AG04450 (cell line): Measurements from ENCODE around the gene EPC1. TPM values are rescaled to one million over a fixed set of nuclear protein-coding genes. Genes with fewer than 3 reads are reported as not detected.

ENCODE experiments used
- CTCF ChIA-PET: fragments of 300-600, 350-600 bp; formaldehyde crosslinking; extraction: SDS; loops from one replicate; lab custom pipeline; 2022; ENCODE audit warnings: antibody characterized with exemption, inconsistent platforms; lab: Charles Lee
- POLR2A ChIA-PET: fragments of 350-600 bp; formaldehyde crosslinking; extraction: SDS; loops from one replicate; lab custom pipeline; 2021; ENCODE audit warnings: antibody characterized with exemption, inconsistent platforms; lab: Yijun Ruan, JAX
- DNase-seq: peaks from one replicate; pipeline ENCODE4 v3.0.0-alpha.2; 2011; ENCODE audit warnings: low read depth, low spot score
- H3K27ac ChIP-seq: one replicate; pipeline ENCODE4 v1.5.1; 2012; ENCODE audit warnings: low read depth, low read length, control low read depth
- H3K27me3 ChIP-seq: one replicate; pipeline ENCODE4 v1.6.0; 2012; ENCODE audit warnings: low read length; ENCODE audit not compliant: control insufficient read depth, insufficient read depth
- H3K4me3 ChIP-seq: 2 replicates; pipeline ENCODE4 v1.5.1; 2011; ENCODE audit warnings: mild to moderate bottlenecking, low read depth, low read length, control low read depth
- H3K9me3 ChIP-seq: 2 replicates; pipeline ENCODE4 v1.5.1; 2012; ENCODE audit warnings: low read length; ENCODE audit not compliant: control insufficient read depth, insufficient read depth
- CTCF ChIP-seq: IDR thresholded peaks from 2 replicates; pipeline ENCODE4 v1.5.1; 2011; ENCODE audit warnings: low read depth, low read length, control low read depth, inconsistent platforms
- polyA plus RNA-seq: library from polyadenylated mRNA; depleted of rRNA; stranded (reverse); fragments of >200 nt; gene quantifications from 2 replicates; pipeline ENCODE4 v1.2.3, GENCODE V29; 2011

Gene EPC1
- polyA plus RNA-seq, 1 experiment, result 34.1 TPM

GRCh38 chr10:32388258-32389027 is 41.5 kb upstream of the EPC1 start:
- Histone ChIP-seq H3K27ac (no peak overlapping the region), H3K9me3 (no peaks in the 10 kb centered on the region), H3K4me3 (no peak overlapping the region), H3K27me3 (no peaks in the 10 kb centered on the region)
- no peak for DNase-seq
- ChIA-PET POLR2A (interaction anchor here (0.6 kb wide), 1 partner anchor 199 kb away, joined by 10 read pairs; no protein-coding TSS in a partner anchor), CTCF (no interaction called here)
- TF ChIP-seq CTCF, result no peak

DNA sequence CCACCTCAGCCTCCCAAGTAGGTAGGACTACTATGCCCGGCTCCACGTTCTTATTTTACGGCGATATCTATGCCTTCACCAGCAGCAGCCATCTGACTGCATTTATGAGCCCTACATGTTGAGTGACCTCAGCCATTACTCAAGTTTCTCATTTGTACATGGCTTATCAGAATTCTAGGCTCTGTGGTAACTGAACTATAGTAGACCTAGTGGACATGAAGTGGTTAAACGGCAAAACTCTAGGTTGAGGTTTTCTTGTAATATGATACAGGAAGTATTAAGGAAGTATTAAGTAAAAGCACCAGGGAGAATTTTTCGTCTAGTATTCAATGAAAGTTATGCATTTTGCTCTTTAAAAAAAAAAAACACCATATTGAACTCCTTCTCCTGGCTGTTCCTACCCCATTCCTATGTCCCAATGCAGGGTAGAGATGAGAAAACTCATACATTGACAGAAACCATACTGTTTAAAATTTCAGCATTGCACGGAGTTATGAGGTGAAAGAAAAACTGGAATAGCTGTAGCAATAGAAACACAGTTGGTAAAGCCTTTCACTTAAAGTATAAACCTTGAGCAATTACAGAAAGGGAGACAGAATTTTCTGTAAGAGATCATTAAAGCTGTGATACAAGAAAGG is 39.8 kb upstream of the EPC1 start:
- ChIA-PET POLR2A (interaction anchor here (0.8 kb wide), 1 partner anchor 8 kb away, joined by 3 read pairs; no protein-coding TSS in a partner anchor), CTCF (interaction anchor here (1.0 kb wide), 1 partner anchor 9 kb away, joined by 3 read pairs; no protein-coding TSS in a partner anchor)
- TF ChIP-seq CTCF, result no peak
- DNase-seq, result no peak
- H3K27ac ChIP-seq, result no peak overlapping the region
- H3K9me3 ChIP-seq, result no peaks in the 10 kb centered on the region
- H3K27me3 ChIP-seq, result no peaks in the 10 kb centered on the region
- H3K4me3 ChIP-seq, result no peak overlapping the region

GRCh38 chr10:32384171-32384570 is 37.2 kb upstream of the EPC1 start:
- no peak for TF ChIP-seq CTCF
- CTCF ChIA-PET, result no interaction called here
- POLR2A ChIA-PET, result no interaction called here

DNA sequence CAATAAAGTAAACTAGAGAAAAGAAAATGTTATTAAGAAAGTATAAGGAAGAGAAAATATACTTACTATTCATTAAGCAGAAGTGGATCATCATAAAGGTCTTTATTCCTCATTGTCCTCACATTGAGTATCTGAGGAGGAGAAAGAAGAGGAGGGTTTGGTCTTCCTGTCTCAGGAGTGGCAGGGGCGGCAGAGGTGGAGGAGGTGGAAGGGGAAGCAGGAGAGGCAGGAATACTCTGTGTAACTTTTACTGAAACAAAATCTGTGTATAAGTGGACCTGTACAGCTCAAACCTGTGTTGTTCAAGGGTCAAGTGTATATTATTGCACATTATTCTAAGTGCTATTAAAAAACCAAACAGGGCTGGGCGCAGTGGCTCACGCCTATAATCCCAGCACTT is 34.2 kb upstream of the EPC1 start:
- CTCF ChIA-PET, result no interaction called here
- no peak for DNase-seq
- H3K27me3 ChIP-seq, result no peaks in the 10 kb centered on the region
- POLR2A ChIA-PET, result no interaction called here
- no peak overlapping the region for H3K27ac ChIP-seq
- H3K9me3 ChIP-seq, result no peaks in the 10 kb centered on the region
- no peak overlapping the region for H3K4me3 ChIP-seq
- no peak for TF ChIP-seq CTCF

More at GRCh38 chr10:32384171-32384570, 37.2 kb upstream of the EPC1 start:
- H3K9me3 ChIP-seq, result no peaks in the 10 kb centered on the region
- no peaks in the 10 kb centered on the region for H3K27me3 ChIP-seq
- no peak for DNase-seq
- H3K27ac ChIP-seq, result no peak overlapping the region
- H3K4me3 ChIP-seq, result no peak overlapping the region
